22Rv1 (cell line): ENCODE results near the gene CELF2.

ENCODE experiments used
- ZFX ChIP-seq: fragments of 450-650 bp; IDR thresholded peaks from 2 replicates; pipeline ENCODE4 v1.6.1; 2017; ENCODE audit warnings: antibody characterized with exemption, borderline replicate concordance
- TF ChIP-seq, protein P1 (sequence below): fragments of 450-650 bp; IDR thresholded peaks from 2 replicates; pipeline ENCODE4 v1.5.1; 2017; ENCODE audit warnings: mild to moderate bottlenecking

DNA sequence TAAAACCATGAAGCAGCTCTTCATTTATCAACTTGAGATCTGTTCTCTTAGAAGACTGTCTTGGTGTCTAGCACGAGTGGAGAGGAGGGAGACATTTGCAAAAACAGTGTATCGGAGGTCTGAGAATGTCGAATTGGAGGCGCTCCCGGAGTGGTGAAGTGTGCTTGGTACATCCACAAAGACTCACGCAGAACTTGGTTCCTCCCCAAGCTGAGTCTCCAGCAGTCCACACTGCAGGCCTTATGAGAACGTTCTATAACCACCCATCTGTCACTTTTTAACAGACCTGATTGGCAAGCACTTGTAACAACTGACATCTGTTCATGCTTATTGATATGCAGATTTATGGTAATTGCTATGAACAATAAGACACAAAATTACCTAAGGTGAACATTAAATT is 261.6 kb downstream of the CELF2 start:
- TF ChIP-seq, protein P1, sequence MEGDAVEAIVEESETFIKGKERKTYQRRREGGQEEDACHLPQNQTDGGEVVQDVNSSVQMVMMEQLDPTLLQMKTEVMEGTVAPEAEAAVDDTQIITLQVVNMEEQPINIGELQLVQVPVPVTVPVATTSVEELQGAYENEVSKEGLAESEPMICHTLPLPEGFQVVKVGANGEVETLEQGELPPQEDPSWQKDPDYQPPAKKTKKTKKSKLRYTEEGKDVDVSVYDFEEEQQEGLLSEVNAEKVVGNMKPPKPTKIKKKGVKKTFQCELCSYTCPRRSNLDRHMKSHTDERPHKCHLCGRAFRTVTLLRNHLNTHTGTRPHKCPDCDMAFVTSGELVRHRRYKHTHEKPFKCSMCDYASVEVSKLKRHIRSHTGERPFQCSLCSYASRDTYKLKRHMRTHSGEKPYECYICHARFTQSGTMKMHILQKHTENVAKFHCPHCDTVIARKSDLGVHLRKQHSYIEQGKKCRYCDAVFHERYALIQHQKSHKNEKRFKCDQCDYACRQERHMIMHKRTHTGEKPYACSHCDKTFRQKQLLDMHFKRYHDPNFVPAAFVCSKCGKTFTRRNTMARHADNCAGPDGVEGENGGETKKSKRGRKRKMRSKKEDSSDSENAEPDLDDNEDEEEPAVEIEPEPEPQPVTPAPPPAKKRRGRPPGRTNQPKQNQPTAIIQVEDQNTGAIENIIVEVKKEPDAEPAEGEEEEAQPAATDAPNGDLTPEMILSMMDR = no peak
- no peak for TF ChIP-seq ZFX
